GM21576 (cell line): Measurements from ENCODE around the gene GPC6.
"Not testable (repeated sequence)": the region's sequence is repeated elsewhere in the genome, so short reads cannot be mapped to it uniquely, and the experiment has no call there.

Experiments
- ATAC-seq: cut with Tn5 transposase; IDR thresholded peaks from one replicate; pipeline ENCODE4 v1.9.1; 2021; ENCODE audit warnings: mild to moderate bottlenecking, moderate library complexity; ENCODE audit not compliant: unreplicated experiment

Gene GPC6

GRCh38 chr13:94329754-94330551 is 1103.3 kb downstream of the GPC6 start:
- ATAC-seq, result no peak

- no peak for ATAC-seq
These were observed 1104.0 kb downstream of the GPC6 start for GRCh38 chr13:94330552-94331071.

- ATAC-seq, result no peak
These were observed 1104.7 kb downstream of the GPC6 start for GRCh38 chr13:94331281-94331680.

DNA sequence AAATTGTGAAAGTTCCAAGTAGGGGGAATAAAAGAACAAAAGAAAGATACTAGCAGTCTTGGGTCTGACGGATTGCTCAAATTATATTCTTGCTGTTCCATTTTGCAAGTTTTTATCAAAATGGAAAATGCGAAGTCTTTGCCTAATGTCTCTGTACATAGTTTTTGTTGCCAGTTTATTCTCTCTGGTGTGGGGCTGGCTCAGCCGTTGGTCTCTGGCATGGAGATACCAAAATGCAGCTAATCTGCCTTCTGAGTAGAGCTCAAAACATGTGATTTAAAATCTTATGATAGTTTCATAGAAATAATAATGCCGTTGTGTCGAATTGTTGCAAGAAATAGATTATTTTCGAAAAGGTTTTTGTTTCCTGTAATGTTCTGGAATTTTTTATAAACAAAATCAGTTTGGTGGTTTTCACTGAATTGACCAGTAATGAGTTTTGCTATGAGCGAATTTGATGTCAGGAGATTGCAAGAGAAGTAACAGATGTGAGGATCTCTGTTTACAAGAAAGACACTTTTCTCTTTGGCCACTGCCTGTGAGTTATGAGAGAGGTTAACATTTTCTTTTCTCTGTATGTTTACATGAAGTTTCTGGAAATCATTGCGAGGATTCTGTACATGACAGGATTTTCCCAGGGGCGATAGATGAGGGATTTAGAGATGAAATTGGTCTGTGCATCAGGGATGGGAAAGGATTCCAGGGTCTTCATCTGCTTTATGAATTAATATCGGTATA is 1105.9 kb downstream of the GPC6 start:
- no peak for ATAC-seq

DNA sequence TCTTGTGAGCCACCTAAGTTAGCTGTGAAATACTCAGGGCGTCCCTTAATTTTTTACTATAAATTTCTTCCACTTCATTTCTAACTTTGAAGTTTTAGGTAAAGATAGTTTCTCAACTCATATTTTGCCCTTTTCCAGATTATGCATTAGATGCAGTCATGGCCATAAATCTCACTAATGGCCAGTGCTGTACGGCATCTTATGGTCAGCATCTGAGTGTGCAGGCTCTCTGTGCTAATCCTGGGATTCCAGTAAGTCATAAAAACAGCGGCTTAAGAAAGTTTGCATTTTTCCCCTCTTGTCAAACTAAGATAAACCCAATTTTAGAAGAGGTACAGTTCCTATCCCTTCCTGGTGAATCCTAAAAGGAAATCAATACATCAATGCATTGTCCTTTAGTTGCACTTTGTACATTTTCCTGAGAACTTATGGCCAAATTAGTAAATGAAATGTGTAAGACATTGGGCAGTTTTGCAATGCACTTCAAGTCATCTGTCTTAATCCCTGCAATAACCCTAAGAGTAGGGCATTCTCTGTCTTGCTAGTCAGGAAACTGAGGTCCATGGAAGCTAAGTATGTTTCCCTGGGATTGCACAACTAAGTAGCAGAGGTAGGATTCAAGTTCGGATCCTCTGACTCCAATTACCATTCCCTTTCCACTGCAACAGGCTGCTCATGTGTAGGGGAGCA is 1106.7 kb downstream of the GPC6 start:
- ATAC-seq, result no peak

DNA sequence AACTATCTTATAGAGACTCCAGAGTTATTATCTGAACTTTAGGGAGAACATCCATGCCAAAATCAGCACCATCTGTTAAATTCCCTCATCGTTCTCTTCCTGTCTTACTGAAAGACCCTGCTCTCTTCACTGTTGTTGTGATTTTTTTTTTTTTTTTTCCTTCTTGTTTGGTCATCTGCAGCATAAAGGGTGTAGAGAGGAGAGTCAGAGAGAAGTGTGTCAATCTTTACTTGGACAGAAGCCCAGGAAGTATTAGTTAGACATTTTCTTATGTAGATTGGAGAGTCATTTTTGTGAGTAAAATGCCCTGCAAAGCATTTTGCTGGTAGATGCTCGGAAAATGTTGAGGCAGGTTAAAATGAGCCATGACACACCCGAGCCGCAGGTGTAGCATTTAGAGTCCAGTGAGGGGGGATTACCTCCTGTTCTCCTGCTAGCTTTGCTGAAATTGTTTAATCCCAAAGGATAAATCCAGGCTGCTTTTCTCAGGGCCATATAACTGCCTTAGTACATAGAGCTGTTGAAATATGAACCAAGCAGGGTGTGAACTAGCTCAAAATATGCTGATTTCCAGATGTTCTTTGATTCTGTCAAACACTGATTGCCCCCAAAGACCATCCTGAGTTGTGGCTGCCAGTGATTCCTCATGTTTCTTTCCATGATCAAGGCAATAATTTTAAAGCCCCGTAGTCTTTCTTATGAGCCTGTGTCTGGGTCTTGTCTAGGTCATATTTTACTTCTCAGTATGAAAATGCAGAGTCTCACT is 1109.3 kb downstream of the GPC6 start:
- ATAC-seq, result no peak

DNA sequence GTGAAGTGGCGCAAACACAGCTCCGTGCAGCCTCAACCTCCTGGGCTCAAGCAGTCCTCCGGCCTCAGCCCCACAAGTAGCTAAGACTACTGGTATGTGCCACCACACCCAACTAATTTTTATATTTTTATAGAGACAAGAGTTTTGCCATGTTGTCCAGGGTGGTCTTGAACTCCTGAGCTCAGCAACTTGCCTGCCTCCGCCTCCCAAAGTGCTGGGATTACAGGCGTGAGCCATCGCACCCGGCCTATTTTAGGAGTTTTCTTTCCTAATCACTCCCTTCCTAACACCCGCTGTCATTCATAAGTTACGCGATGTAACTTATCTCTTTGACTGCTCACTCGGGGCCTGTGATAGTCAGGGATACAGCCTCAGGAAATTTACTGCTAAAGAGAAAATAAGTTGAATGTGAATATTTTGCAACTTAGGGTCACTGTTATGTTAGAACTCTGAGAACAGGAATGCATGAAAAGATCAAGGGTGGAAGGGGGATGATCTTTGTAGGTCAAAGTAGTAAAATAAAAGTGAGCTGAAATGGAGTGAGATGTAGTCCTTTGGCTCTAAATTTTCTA is 1112.6 kb downstream of the GPC6 start:
- no peak for ATAC-seq

- ATAC-seq, result no peak
These were observed 1116.0 kb downstream of the GPC6 start for GRCh38 chr13:94342436-94343242.

DNA sequence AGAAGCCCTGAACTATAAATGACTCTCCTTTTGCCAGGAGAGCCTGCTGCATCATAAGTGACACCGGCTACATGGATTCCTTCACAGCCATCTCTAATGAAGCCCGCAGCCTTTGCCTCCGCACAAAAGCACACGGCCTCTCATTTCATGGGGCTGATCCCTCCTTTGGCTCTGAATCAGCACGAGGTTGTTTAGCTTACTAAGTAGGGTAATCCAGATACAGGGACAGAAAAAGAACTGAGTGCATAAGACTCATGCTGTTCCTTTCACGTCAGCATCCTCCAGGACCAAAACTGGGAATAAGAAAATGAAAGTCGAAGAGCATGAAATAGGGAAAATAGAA is 1116.6 kb downstream of the GPC6 start:
- no peak for ATAC-seq

DNA sequence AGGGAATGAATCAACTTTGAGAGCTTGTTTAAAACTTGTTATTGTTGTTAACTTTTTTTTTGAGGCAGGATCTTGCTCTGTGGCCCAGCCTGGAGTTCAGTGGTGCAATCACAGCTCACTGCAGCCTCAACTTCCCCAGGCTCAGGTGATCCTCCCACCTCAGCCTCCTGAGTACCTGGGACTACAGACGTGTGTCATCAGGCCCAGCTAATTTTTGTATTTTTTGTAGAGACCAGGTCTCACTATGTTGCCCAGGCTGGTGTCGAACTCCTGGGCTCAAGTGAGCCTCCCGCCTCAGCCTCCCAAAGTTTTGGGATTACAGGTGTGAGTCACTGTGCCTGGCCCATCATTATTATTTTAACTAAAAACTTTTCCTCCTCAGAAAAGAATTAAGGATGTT is 1117.1 kb downstream of the GPC6 start:
- ATAC-seq, result not testable (repeated sequence)

- no peak for ATAC-seq
These were observed 1117.7 kb downstream of the GPC6 start for GRCh38 chr13:94344126-94344818.

DNA sequence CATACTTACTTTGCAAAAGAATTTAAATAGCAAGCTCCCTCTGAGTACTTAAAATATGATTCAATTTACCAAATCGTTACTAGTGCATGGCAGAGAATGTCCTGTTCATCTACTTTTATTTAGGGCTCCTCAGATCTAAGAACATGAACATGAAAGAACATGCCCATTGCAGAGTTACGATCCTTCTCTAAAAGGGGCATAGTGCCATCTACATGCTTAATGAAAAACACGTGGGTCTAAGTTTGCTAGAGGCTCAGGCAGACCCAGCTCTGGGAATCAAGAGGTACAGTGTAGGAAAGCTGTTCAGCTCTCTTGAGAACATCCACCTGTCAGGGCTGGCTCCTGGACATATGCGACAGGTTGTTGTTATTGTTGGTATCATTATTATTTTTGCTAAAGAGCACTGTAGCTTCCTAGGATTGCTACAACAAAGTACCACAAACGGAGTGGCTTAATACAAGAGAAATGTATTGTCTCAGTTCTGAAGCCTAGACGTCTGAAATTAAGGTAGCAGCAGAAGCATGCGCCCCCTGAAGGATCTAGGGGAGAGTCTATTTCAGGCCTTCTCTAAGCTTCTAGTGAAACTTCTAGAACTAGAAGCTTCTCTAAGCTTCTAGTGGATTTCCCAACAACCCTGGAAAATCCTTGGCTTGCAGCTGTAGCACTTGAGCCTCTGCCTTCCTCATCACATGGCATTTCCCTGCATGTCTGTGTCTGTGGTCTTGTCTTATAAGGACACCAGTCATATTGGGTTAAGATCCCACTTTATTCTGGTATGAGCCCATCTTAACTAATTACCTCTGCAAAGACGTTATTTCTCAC is 1119.0 kb downstream of the GPC6 start:
- ATAC-seq, result no peak

GRCh38 chr13:94346261-94347019 is 1119.8 kb downstream of the GPC6 start:
- no peak for ATAC-seq

DNA sequence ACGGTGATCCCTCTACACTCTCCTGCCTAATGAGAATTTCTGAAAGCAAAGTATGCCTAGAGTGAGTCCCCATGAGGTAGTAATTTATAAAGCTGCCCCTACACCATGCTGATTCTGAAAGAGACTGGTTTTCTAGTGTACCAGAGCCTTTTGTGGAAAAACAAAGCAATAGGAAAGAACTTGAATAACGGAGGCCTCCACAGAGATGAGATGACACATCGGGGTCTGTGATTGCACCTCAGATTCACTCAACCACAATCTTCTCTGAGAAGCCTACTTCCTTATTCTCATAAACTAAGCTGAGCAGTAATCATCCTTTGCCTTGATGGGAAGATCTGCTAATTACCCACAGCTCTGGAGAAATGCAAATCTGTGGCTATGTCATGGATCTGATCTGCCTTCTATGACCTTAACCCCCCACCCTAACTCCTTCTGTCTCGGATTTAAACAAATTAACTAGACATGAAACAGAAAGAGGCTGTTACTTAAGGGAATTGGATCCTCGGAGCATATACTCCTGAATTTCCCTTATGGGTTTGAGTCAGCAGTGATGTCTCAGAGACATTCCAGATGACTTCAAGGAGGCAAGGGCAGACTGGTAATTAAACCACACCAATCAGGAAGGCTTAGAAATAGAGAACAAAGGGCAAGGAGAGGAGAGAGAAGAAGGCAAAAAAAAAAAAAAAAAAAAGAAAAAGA is 1124.8 kb downstream of the GPC6 start:
- ATAC-seq, result no peak

DNA sequence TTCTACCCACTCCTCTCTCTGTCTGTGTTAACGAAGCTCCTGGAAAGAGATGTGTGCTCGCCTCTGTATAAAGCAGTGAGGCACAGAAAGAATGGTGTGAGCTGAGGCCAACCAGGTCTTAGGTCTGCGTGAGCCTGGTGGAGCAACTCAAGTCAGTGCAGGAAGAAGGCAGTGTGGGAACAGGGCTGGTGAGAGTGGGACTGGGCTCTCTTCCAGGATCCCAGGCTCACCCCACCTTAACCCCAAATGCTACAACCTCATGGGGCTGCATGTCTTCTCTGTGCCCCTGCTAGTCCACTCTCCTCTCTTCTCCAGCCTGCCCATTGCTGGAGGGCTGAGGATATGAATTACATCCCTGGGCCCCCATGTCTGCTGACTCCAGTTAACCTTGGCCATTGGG is 1125.5 kb downstream of the GPC6 start:
- ATAC-seq, result no peak

- no peak for ATAC-seq
These were observed 1126.6 kb downstream of the GPC6 start for GRCh38 chr13:94353167-94353710.

GRCh38 chr13:94359875-94360274 is 1133.3 kb downstream of the GPC6 start:
- no peak for ATAC-seq
